ENCODE measurements around the gene HNRNPH3.
A peak's percentile ranks its signal among the peaks of the same experiment; 100 is the strongest.

The HNRNPH3 gene

DNA sequence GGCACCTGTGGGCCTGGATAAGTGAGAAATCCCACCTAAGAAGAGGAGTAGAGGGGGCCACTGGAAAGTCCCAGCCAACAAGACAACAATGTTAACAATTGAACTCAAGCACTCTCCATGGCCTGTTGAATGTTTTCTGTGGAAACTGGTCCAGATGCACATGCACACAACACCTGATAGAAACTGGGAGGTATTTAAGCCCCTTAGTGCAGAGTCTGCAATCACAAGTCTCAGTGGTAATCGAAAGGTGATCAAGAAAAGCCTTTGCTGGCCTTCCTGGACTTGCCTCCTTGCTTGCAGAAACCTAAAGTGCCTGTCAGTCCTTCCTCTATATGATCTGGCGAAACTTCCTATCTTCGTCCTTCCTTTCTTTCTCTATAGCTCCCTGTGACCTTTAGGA, 30.6 kb upstream of the HNRNPH3 start:
- TF ChIP-seq OSR1 (CRISPR knock-in tag; IDR thresholded peaks at IDR 0.05): no peak
- no peak for TF ChIP-seq TOX (CRISPR knock-in tag; IDR thresholded peaks at IDR 0.05; ENCODE audit: borderline replicate concordance)
- TF ChIP-seq, protein P1, sequence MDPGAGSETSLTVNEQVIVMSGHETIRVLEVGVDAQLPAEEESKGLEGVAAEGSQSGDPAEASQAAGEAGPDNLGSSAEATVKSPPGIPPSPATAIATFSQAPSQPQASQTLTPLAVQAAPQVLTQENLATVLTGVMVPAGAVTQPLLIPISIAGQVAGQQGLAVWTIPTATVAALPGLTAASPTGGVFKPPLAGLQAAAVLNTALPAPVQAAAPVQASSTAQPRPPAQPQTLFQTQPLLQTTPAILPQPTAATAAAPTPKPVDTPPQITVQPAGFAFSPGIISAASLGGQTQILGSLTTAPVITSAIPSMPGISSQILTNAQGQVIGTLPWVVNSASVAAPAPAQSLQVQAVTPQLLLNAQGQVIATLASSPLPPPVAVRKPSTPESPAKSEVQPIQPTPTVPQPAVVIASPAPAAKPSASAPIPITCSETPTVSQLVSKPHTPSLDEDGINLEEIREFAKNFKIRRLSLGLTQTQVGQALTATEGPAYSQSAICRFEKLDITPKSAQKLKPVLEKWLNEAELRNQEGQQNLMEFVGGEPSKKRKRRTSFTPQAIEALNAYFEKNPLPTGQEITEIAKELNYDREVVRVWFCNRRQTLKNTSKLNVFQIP (CRISPR knock-in tag; IDR thresholded peaks at IDR 0.05; ENCODE audit: borderline replicate concordance, low read depth): no peak
- TF ChIP-seq, protein P2, sequence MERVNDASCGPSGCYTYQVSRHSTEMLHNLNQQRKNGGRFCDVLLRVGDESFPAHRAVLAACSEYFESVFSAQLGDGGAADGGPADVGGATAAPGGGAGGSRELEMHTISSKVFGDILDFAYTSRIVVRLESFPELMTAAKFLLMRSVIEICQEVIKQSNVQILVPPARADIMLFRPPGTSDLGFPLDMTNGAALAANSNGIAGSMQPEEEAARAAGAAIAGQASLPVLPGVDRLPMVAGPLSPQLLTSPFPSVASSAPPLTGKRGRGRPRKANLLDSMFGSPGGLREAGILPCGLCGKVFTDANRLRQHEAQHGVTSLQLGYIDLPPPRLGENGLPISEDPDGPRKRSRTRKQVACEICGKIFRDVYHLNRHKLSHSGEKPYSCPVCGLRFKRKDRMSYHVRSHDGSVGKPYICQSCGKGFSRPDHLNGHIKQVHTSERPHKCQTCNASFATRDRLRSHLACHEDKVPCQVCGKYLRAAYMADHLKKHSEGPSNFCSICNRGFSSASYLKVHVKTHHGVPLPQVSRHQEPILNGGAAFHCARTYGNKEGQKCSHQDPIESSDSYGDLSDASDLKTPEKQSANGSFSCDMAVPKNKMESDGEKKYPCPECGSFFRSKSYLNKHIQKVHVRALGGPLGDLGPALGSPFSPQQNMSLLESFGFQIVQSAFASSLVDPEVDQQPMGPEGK (CRISPR knock-in tag; IDR thresholded peaks at IDR 0.05; ENCODE audit: borderline replicate concordance): no peak
- no peak for TF ChIP-seq ZFP3 (CRISPR knock-in tag; IDR thresholded peaks at IDR 0.05)
- no peak for TF ChIP-seq TCF4 (CRISPR knock-in tag; IDR thresholded peaks at IDR 0.05; ENCODE audit: borderline replicate concordance)
- TF ChIP-seq ZNF8 (CRISPR knock-in tag; IDR thresholded peaks at IDR 0.05): no peak
- TF ChIP-seq GLIS3 (CRISPR knock-in tag; IDR thresholded peaks at IDR 0.05): no peak
- no peak for TF ChIP-seq ISL1 (CRISPR knock-in tag; IDR thresholded peaks at IDR 0.05)
- no peak for ATAC-seq

DNA sequence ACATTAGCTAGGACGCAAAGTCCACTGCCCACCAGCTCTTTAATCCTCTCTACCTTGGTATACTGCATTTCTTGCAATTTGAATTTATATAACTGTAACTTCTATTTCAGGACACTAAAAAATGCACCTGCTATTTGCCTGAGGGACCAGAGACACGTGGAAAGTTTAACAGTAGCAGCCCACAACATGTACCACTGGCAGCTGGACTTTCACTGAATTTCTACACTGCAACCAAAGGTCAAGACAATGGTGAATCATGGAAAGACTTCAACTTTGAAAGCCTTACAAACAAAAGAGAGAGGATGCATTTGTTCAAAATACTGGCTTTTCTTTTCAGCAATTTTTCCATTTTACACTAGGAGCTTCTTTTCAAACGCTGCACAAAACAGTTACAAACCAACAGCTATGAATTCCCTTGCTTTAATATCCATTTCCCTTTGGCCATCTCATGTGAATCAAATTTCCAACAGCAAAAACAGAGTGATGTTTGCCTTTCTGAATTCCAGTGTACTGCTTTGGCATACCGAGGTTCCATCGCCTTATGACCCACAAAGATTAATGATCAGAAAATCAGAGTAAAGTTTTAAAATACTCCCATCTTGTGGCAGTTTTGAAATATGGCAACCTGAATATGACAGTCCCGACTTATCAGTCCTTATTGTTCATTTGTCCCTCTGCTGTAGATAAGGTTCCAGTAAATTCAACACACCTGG, 29.9 kb upstream of the HNRNPH3 start:
- ATAC-seq: peak; percentile 91

DNA sequence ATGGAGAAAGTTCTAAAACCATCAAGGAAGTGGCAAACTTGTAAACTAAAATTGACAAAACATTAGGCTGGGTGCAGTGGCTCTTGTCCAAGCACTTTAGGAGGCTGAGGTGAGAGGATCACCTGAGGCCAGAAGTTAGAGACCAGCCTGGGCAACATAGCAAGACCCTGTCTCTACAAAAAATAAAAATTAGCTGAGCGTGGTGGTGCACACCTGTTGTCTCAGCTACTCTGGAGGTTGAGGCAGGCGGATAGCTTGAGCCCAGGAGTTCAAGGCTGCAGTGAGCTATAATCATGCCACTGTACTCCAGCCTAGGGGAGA, 29.4 kb upstream of the HNRNPH3 start:
- no peak for TF ChIP-seq TCF4 (CRISPR knock-in tag; IDR thresholded peaks at IDR 0.05; ENCODE audit: borderline replicate concordance)
- no peak for TF ChIP-seq CSDC2 (CRISPR knock-in tag; IDR thresholded peaks at IDR 0.05)
- TF ChIP-seq, protein P3, sequence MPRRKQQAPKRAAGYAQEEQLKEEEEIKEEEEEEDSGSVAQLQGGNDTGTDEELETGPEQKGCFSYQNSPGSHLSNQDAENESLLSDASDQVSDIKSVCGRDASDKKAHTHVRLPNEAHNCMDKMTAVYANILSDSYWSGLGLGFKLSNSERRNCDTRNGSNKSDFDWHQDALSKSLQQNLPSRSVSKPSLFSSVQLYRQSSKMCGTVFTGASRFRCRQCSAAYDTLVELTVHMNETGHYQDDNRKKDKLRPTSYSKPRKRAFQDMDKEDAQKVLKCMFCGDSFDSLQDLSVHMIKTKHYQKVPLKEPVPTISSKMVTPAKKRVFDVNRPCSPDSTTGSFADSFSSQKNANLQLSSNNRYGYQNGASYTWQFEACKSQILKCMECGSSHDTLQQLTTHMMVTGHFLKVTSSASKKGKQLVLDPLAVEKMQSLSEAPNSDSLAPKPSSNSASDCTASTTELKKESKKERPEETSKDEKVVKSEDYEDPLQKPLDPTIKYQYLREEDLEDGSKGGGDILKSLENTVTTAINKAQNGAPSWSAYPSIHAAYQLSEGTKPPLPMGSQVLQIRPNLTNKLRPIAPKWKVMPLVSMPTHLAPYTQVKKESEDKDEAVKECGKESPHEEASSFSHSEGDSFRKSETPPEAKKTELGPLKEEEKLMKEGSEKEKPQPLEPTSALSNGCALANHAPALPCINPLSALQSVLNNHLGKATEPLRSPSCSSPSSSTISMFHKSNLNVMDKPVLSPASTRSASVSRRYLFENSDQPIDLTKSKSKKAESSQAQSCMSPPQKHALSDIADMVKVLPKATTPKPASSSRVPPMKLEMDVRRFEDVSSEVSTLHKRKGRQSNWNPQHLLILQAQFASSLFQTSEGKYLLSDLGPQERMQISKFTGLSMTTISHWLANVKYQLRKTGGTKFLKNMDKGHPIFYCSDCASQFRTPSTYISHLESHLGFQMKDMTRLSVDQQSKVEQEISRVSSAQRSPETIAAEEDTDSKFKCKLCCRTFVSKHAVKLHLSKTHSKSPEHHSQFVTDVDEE (CRISPR knock-in tag; IDR thresholded peaks at IDR 0.05): no peak
- TF ChIP-seq RARB (CRISPR knock-in tag; IDR thresholded peaks at IDR 0.05): no peak
- TF ChIP-seq ZNF8 (CRISPR knock-in tag; IDR thresholded peaks at IDR 0.05): no peak
- TF ChIP-seq ZFP30 (CRISPR knock-in tag; IDR thresholded peaks at IDR 0.05): no peak
- no peak for TF ChIP-seq ZFP3 (CRISPR knock-in tag; IDR thresholded peaks at IDR 0.05)
- no peak for TF ChIP-seq ZNF565 (CRISPR knock-in tag; conservative IDR thresholded peaks at IDR 0.05; ENCODE audit: low read depth)
- TF ChIP-seq ESRRG (CRISPR knock-in tag; IDR thresholded peaks at IDR 0.05): no peak
- no peak for TF ChIP-seq ZC3H10 (CRISPR knock-in tag; IDR thresholded peaks at IDR 0.05)
- TF ChIP-seq ZNF70 (CRISPR knock-in tag; IDR thresholded peaks at IDR 0.05): no peak
- TF ChIP-seq PPARA (CRISPR knock-in tag; IDR thresholded peaks at IDR 0.05; ENCODE audit: borderline replicate concordance): no peak
- peak; percentile 25; the same call in 2 of the 3 replicates for ATAC-seq

More for the DNA sequence above, 29.9 kb upstream of the HNRNPH3 start:
- TF ChIP-seq ZNF565 (CRISPR knock-in tag; conservative IDR thresholded peaks at IDR 0.05; ENCODE audit: low read depth) (no peak), TOX (CRISPR knock-in tag; IDR thresholded peaks at IDR 0.05; ENCODE audit: borderline replicate concordance) (no peak), GLIS3 (CRISPR knock-in tag; IDR thresholded peaks at IDR 0.05) (no peak), ZNF8 (CRISPR knock-in tag; IDR thresholded peaks at IDR 0.05) (peak; percentile 91), ISL1 (CRISPR knock-in tag; IDR thresholded peaks at IDR 0.05) (no peak)

DNA sequence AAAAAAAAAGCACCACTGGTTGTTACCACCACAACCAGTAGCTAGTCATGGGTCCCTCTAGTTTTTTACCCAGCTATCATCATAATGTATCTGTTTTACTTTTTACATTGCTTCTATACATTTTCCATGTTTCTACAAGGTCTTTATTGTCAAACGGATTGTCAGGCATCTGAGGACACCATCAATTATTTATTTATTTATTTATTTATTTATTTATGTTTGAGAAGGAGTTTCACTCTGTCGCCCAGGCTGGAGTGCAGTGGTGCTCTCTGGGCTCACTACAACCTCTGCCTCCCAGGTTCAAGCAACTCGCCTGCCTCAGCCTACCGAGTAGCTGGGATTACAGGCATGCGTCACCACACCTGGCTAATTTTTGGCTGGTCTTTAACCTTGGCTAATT, 29.0 kb upstream of the HNRNPH3 start:
- ATAC-seq: no peak
- TF ChIP-seq ISL1 (CRISPR knock-in tag; IDR thresholded peaks at IDR 0.05) (no peak), ZFP30 (CRISPR knock-in tag; IDR thresholded peaks at IDR 0.05) (no peak), BACH2 (CRISPR knock-in tag; IDR thresholded peaks at IDR 0.05; ENCODE audit: borderline replicate concordance) (no peak), ZC3H10 (CRISPR knock-in tag; IDR thresholded peaks at IDR 0.05) (no peak), ZFP3 (CRISPR knock-in tag; IDR thresholded peaks at IDR 0.05) (no peak), ZNF8 (CRISPR knock-in tag; IDR thresholded peaks at IDR 0.05) (no peak), ZNF70 (CRISPR knock-in tag; IDR thresholded peaks at IDR 0.05) (no peak), ARNTL (CRISPR knock-in tag; IDR thresholded peaks at IDR 0.05; ENCODE audit: borderline replicate concordance, low read depth) (no peak), CSDC2 (CRISPR knock-in tag; IDR thresholded peaks at IDR 0.05) (no peak), GLIS3 (CRISPR knock-in tag; IDR thresholded peaks at IDR 0.05) (no peak), ZNF565 (CRISPR knock-in tag; conservative IDR thresholded peaks at IDR 0.05; ENCODE audit: low read depth) (no peak)
